Measurements from ENCODE around the gene NKX3-2. TPM values are rescaled to one million over a fixed set of nuclear protein-coding genes. Genes with fewer than 3 reads are reported as not detected.

Gene NKX3-2
- polyA plus RNA-seq, 3 donors, result 0.05 to 2.1 (median 0.49) TPM

DNA sequence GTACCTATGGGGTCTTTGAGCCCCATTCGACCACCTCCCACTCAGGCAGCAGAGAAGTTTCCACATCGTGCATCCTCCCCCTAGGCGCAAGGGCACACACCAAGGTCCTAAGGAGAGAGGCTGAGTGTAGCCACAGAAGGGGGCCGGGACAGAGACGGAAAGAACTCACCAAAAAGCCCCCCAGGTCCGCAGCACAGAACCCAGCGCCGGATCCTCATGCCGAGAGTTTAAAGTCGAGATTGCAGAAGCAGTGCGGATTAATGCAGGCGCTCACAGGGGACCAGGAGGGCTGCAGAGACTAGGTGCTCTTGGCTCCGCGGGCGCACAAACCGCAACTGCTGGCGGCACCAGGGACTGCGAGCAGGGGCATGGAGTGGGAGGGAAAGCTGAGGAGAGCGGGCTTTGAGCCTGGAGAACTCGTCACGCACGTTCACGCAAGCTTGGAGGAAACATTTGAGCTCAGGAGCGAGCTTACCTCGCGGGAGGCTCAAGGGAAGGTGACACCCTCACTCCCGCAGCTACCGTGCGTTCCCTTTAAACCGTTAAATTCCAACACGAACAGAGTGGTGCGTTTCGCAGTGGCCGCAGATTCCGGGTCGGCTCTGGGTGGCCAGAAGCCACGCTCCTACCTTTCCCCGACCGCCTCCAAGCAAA is 8.5 kb downstream of the NKX3-2 start:
- 7 to 28% (median 23%) methylated on average over 39 of the region's 39 CpGs for WGBS, 3 donors
- H3K27ac ChIP-seq (ENCODE audit: low read depth, low read length), result no peak overlapping the region

DNA sequence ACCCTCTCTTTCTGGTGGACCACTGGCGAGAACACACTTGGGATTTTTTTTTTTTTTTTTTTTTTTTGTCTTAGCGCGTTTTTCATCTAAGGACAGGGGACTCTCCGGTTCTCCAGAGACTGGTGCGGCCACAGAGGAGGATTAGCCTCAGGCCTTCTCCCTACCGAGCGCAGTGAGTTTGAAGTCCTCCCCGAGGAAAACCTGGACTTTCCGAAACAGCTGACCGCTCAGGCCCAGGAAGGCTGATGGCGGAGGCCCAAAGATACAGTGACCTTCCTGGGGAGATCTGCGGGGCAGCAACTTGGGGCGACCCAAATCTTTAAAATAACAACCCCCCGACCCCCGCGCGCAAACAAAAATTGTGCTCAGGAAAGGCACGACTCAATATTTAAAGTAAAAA is 9.2 kb downstream of the NKX3-2 start:
- H3K27ac ChIP-seq (ENCODE audit: low read depth, low read length), result no peak overlapping the region
- WGBS, 3 donors, result 11 to 39% (median 26%) methylated on average over 18 of the region's 18 CpGs

DNA sequence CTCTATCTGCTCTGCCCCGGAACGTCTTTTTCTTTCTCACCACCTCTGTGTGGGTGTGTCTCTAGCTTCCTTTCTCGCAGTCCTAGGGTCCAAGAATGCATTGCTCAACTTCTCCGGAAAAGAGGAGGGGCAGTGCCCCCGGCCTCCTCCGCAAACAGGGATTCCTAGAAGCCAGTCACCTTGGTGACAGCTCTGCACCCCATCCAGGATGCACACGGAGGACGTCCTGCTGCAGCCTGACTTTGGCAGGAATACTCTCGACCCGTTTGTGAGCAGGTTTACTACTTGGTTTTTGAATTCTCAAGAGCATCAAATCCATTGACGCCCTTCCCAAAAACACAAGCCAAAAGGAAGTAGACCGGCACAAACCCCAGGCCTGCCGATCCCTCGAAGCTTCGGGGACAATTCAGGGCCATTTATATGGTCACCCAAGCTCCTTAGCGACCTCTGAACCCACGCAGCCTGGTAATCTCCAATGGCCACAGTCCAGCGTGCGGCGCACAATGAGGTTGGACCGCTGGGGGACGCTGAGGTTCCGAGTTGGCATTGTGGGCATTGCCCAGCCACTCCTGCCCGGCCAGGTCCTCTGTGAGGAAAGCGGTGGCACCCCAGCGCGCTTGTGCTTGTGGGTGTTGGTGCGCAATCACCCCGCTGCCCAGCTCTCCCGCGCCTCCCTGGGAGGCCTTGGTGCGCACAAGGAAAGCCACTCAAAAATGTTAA is 9.8 kb downstream of the NKX3-2 start:
- no peak overlapping the region for H3K27ac ChIP-seq (ENCODE audit: low read depth, low read length)
- 7 to 24% (median 24%) methylated on average over 32 of the region's 32 CpGs for WGBS, 3 donors

DNA sequence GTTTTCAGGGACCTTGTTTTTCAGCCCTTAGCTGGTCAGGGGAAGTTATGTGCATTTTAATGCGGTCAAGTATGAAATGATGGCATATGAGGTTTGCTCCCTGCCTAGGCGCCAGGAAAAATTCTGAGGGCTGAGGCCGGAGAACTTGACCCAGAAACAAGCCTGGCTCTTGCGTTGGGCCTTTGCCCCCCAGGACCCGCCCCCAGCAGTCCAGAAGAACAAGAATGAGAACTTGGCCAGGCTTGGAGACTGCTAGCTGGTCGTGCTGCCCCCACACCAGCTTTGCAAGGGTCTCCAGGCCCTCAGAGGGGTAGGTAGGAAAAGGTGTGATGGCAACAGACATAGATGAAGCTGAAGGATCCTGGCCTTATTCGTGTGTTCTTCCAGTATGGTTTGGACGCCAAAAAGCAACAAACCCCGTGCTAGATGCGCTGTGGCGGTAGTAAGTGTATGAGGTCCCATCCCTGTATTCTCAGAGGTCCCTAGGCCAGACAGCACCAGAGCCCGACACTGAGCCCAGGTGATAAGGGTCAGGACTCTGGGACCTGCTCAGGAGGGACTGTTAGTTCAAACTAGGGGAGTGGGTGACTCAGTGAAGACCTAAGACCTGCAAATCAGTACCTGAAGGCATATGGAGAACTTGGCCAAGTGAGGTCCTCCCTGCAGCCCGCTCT is 10.5 kb downstream of the NKX3-2 start:
- WGBS, 3 donors, result 22 to 39% (median 31%) methylated on average over 13 of the region's 13 CpGs

DNA sequence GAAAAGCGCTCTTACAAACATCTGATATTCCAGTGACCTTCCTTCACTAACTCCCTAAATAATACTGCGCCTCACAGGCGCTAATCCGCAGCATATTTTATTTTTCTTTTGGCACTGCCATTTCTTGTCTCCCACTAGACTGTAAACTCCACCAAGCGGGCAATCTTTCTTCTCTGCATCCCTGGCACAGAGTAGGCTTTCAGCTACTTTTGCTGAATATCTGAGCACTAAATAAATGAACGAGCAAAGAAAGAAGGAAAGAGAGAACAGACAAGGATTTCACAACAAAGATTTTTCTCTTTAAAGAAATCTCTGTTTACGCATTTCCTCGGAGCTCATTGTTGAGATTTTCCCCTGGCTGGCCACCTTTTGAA is 12.7 kb downstream of the NKX3-2 start:
- 23 to 59% (median 43%) methylated on average over 8 of the region's 8 CpGs for WGBS, 3 donors
- H3K27ac ChIP-seq (ENCODE audit: low read depth, low read length), result no peak overlapping the region

More for the DNA sequence above, 10.5 kb downstream of the NKX3-2 start:
- no peak overlapping the region for H3K27ac ChIP-seq (ENCODE audit: low read depth, low read length)

DNA sequence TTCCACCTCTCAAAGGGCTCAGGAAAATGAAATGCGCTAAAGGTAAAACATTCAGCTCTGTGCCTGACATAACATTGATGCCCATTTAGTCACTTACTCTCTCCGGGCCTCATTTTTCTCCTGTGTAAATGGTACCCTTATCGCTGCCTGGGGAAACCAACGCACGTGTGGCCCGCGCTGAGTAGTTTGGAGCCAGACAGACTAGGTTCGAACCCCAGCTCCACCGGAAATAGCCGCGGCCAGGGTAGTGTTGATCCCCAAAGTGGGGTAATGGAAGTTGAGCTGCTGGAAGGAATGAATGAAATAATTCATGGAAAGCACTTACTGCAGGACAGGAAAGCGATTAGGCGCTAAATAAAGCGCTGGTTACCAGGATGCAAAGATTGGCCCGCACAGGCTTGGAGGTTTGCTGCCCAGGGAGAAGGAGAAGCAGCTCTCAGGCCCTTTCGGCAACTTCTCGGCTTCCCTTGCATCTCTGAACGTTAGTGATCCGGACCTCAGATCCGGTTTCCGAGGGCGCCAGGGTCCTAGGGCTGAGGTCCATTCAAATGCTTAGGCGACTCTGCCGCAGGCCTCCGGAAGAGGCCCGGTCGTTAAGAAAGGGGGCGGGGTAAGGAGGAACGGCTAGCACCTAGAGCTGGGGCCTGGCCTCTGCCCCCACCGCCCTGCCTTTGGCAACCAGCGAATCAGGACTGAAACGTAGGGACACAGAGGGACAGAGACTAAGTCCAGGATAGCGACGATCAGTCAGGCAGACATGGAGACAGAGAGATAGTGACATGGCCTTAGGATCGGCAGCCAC is 13.3 kb downstream of the NKX3-2 start:
- H3K27ac ChIP-seq (ENCODE audit: low read depth, low read length), result no peak overlapping the region
- WGBS, 3 donors, result 8 to 34% (median 34%) methylated on average over 35 of the region's 35 CpGs

DNA sequence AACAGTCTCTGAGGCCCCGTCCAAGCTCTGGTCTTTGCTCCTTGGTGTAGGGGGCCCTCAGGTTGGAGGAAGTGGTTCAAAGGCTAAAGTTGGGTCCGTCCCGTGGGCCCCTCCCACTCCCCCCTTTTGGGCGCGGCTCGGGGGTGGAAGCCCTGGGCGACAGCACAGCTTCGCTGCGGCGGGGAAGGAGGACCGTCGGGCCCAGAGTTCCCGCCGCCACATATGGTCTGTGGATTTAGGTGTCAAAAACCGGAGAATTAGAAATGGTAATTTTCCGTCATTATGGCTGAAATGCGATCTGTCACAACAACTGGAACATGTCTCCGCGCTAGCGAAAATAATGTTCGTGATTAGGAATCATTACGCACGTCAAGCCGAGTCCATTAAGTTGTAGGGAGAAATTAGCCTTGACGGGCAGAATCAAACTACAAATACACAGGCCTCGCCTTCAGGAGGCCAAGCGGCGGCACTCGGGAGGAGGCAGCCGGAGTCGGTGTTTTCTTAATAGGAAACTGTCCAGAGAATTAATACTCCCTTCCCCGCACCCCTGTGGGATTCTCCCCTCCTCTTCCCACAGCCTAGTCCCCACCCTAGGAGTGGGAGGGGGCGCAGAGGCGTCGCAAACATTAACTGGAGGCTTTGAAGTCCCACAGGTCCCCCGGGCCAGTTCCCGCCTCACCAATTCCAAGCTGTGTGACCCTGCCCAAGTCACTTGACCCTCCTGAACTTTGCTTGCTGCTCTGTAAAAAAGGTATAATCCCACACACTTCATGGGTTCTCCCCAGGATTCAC is 15.0 kb downstream of the NKX3-2 start:
- no peak overlapping the region for H3K27ac ChIP-seq (ENCODE audit: low read depth, low read length)
- WGBS, 3 donors, result 10 to 34% (median 27%) methylated on average over 37 of the region's 37 CpGs

DNA sequence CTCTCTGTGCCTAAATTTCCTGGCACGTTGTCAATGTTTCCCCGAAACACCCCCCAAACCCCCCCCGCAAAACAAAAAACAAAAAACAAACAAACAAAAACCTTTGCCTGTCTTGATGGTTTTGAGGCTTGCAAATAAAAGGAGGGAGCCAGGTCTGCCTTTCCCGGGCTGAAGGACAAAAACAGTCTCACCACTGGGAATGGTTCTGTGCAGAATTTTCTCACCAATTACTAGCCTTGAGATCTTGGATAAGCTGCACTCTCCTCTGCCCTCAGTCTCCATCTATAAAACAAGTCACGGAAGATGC is 15.5 kb downstream of the NKX3-2 start:
- no peak overlapping the region for H3K27ac ChIP-seq (ENCODE audit: low read depth, low read length)
- 8 to 26% (median 25%) methylated on average over 5 of the region's 5 CpGs for WGBS, 3 donors

GRCh38 chr4:13527981-13528820 is 16.1 kb downstream of the NKX3-2 start:
- H3K27ac ChIP-seq (ENCODE audit: low read depth, low read length), result no peak overlapping the region
- 5 to 16% (median 11%) methylated on average over 35 of the region's 35 CpGs for WGBS, 3 donors

DNA sequence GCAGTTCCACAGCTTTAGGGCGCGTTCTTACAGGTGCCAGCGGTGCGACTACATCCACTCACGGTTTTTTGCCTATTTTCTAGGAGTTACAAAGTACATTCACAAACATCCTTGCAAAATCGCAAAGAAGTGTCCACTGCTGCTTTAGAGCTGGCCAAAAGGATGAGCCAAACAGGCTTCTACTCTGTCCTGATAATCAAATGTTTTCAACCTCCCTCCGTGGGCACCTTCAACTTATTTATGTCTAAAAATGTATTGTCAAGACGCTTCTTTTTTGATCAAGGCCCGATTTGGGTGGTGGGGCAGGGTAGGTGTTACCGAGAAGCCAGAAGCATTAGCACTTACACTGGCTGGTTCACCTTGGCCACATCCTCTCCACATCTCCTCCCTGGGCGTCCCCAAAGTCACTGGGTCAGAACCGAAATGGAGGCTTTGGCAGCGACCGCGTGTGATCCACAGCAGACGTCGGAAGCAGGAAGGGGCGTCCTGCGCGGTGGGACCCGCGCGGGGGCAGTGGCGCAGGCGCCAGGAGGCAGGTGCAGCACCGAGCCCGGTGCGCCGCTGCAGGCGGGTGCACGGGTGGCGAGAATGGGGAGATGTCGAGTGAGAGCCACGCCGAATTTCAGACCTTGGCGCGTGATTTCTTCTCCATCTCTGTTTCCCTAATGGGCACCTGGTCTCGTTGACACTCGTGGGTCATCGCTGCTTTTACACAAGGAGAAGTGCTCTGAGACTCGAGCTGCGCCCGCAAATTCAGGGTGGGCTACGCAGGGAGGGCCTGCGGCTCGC is 16.9 kb downstream of the NKX3-2 start:
- H3K27ac ChIP-seq (ENCODE audit: low read depth, low read length), result no peak overlapping the region
- WGBS, 3 donors, result 6 to 19% (median 15%) methylated on average over 46 of the region's 46 CpGs

GRCh38 chr4:13526658-13527057 is 17.6 kb downstream of the NKX3-2 start:
- WGBS, 3 donors, result 36 to 57% (median 46%) methylated on average over 3 of the region's 3 CpGs
- H3K27ac ChIP-seq (ENCODE audit: low read depth, low read length), result no peak overlapping the region

- no peak overlapping the region for H3K27ac ChIP-seq (ENCODE audit: low read depth, low read length)
- WGBS, 3 donors, result 45 to 61% (median 60%) methylated on average over 4 of the region's 4 CpGs
Measured at GRCh38 chr4:13525606-13526281, 18.6 kb downstream of the NKX3-2 start.

GRCh38 chr4:13524504-13525243 is 19.6 kb downstream of the NKX3-2 start:
- WGBS, 3 donors, result 8 to 30% (median 26%) methylated on average over 36 of the region's 36 CpGs
- no peak overlapping the region for H3K27ac ChIP-seq (ENCODE audit: low read depth, low read length)

- WGBS, 3 donors, result 10 to 28% (median 25%) methylated on average over 53 to 59 of the region's 59 CpGs
- H3K27ac ChIP-seq (ENCODE audit: low read depth, low read length), result no peak overlapping the region
Measured at GRCh38 chr4:13523591-13524503, 20.5 kb downstream of the NKX3-2 start.

GRCh38 chr4:13523105-13523477 is 21.2 kb downstream of the NKX3-2 start:
- no peak overlapping the region for H3K27ac ChIP-seq (ENCODE audit: low read depth, low read length)
- 8 to 30% (median 29%) methylated on average over 17 of the region's 17 CpGs for WGBS, 3 donors
